ENCODE measurements around the gene SLC25A29.
A peak's percentile ranks its signal among the peaks of the same experiment; 100 is the strongest.
"Not testable (repeated sequence)": the region's sequence is repeated elsewhere in the genome, so short reads cannot be mapped to it uniquely, and the experiment has no call there.

SLC25A29 gene

GRCh38 chr14:100298551-100299237 is 7.5 kb downstream of the SLC25A29 start:
- Histone ChIP-seq H2BK5ac (ENCODE audit: low read depth, low read length, poor library complexity) (no peak overlapping the region), H3K4me1 (ENCODE audit: control insufficient read depth in 1 of 2, insufficient read depth in 2 of 2, low read length in 2 of 2) (no peaks in the 10 kb centered on the region), H3K23ac (ENCODE audit: low read length) (no peak overlapping the region), H2AFZ (ENCODE audit: insufficient read depth, low read length, poor library complexity) (no peak overlapping the region), H3K9ac (ENCODE audit: low read length) (no peak overlapping the region), H3K4ac (ENCODE audit: low read depth, low read length) (no peak overlapping the region), H4K12ac (ENCODE audit: low read depth, low read length) (no peak overlapping the region), H2BK12ac (ENCODE audit: low read length) (no peak overlapping the region), H2BK120ac (ENCODE audit: insufficient read depth, low read length, poor library complexity) (no peak overlapping the region), H2AK5ac (ENCODE audit: low read length) (no peak overlapping the region), H3K27ac (ENCODE audit: low read depth, low read length) (no peak overlapping the region), H3K4me2 (ENCODE audit: low read length) (no peak overlapping the region), H3K79me2 (ENCODE audit: control insufficient read depth, insufficient read depth, low read length, poor library complexity) (no peaks in the 10 kb centered on the region), H3K79me1 (ENCODE audit: low read length) (no peaks in the 10 kb centered on the region), H3K36me3 (ENCODE audit: control insufficient read depth in 1 of 2, insufficient read depth in 2 of 2, low read length in 2 of 2) (peaks cover 2 to 14% of the 10 kb centered on the region in 2 experiments), H3K27me3 (ENCODE audit: insufficient read depth, low read length) (no peaks in the 10 kb centered on the region), H3K9me3 (ENCODE audit: insufficient read depth, low read depth, low read length) (no peaks in the 10 kb centered on the region), H4K91ac (ENCODE audit: low read depth, low read length) (no peak overlapping the region), H4K8ac (ENCODE audit: low read depth, low read length) (no peak overlapping the region), H3K18ac (ENCODE audit: low read length) (no peak overlapping the region), H3K14ac (ENCODE audit: low read length) (no peak overlapping the region), H3K4me3 (ENCODE audit: low read depth, low read length) (no peak overlapping the region)
- DNase-seq = no peak
- no CpG with 5 or more reads among the region's 14 CpGs for WGBS (ENCODE audit: extremely low coverage, insufficient coverage, insufficient read length)

- no CpG with 5 or more reads among the region's 30 CpGs for WGBS (ENCODE audit: extremely low coverage, insufficient coverage, insufficient read length)
- Histone ChIP-seq H3K4me2 (ENCODE audit: low read length) (no peak overlapping the region), H3K79me1 (ENCODE audit: low read length) (no peaks in the 10 kb centered on the region), H3K14ac (ENCODE audit: low read length) (no peak overlapping the region), H2BK12ac (ENCODE audit: low read length) (no peak overlapping the region), H4K12ac (ENCODE audit: low read depth, low read length) (no peak overlapping the region), H3K9ac (ENCODE audit: low read length) (no peak overlapping the region), H4K8ac (ENCODE audit: low read depth, low read length) (no peak overlapping the region), H3K27me3 (ENCODE audit: insufficient read depth, low read length) (no peaks in the 10 kb centered on the region), H2BK5ac (ENCODE audit: low read depth, low read length, poor library complexity) (no peak overlapping the region), H3K4me1 (ENCODE audit: control insufficient read depth in 1 of 2, insufficient read depth in 2 of 2, low read length in 2 of 2) (no peaks in the 10 kb centered on the region), H3K18ac (ENCODE audit: low read length) (no peak overlapping the region), H3K27ac (ENCODE audit: low read depth, low read length) (no peak overlapping the region), H3K9me3 (ENCODE audit: insufficient read depth, low read depth, low read length) (no peaks in the 10 kb centered on the region), H2BK120ac (ENCODE audit: insufficient read depth, low read length, poor library complexity) (no peak overlapping the region), H2AFZ (ENCODE audit: insufficient read depth, low read length, poor library complexity) (no peak overlapping the region), H3K4ac (ENCODE audit: low read depth, low read length) (no peak overlapping the region), H3K23ac (ENCODE audit: low read length) (no peak overlapping the region), H4K91ac (ENCODE audit: low read depth, low read length) (no peak overlapping the region), H2AK5ac (ENCODE audit: low read length) (no peak overlapping the region), H3K36me3 (ENCODE audit: control insufficient read depth in 1 of 2, insufficient read depth in 2 of 2, low read length in 2 of 2) (peaks cover 6 to 19% of the 10 kb centered on the region in 2 experiments), H3K79me2 (ENCODE audit: control insufficient read depth, insufficient read depth, low read length, poor library complexity) (no peaks in the 10 kb centered on the region), H3K4me3 (ENCODE audit: low read depth, low read length) (no peak overlapping the region)
- DNase-seq = peak; percentile 15 to 35
Measured at GRCh38 chr14:100297320-100298300, 8.6 kb downstream of the SLC25A29 start.

- not testable (repeated sequence) for H2BK5ac ChIP-seq (ENCODE audit: low read depth, low read length, poor library complexity); H3K4me2 ChIP-seq (ENCODE audit: low read length); H3K9ac ChIP-seq (ENCODE audit: low read length); H2AFZ ChIP-seq (ENCODE audit: insufficient read depth, low read length, poor library complexity); H4K8ac ChIP-seq (ENCODE audit: low read depth, low read length); H2AK5ac ChIP-seq (ENCODE audit: low read length); H3K27me3 ChIP-seq (ENCODE audit: insufficient read depth, low read length); H3K4me3 ChIP-seq (ENCODE audit: low read depth, low read length); H3K18ac ChIP-seq (ENCODE audit: low read length); H3K23ac ChIP-seq (ENCODE audit: low read length); H3K79me2 ChIP-seq (ENCODE audit: control insufficient read depth, insufficient read depth, low read length, poor library complexity); H3K4me1 ChIP-seq (ENCODE audit: control insufficient read depth in 1 of 2, insufficient read depth in 2 of 2, low read length in 2 of 2); H2BK120ac ChIP-seq (ENCODE audit: insufficient read depth, low read length, poor library complexity); H3K27ac ChIP-seq (ENCODE audit: low read depth, low read length); H3K79me1 ChIP-seq (ENCODE audit: low read length); H2BK12ac ChIP-seq (ENCODE audit: low read length); H3K4ac ChIP-seq (ENCODE audit: low read depth, low read length); H3K9me3 ChIP-seq (ENCODE audit: insufficient read depth, low read depth, low read length); H4K12ac ChIP-seq (ENCODE audit: low read depth, low read length); DNase-seq; H3K14ac ChIP-seq (ENCODE audit: low read length); H4K91ac ChIP-seq (ENCODE audit: low read depth, low read length)
- peaks cover 15 to 27% of the 10 kb centered on the region in 2 experiments for H3K36me3 ChIP-seq (ENCODE audit: control insufficient read depth in 1 of 2, insufficient read depth in 2 of 2, low read length in 2 of 2)
- no CpG with 5 or more reads among the region's 11 CpGs for WGBS (ENCODE audit: extremely low coverage, insufficient coverage, insufficient read length)
Measured at GRCh38 chr14:100296729-100297128, 9.5 kb downstream of the SLC25A29 start.

GRCh38 chr14:100296106-100296651 is 10.1 kb downstream of the SLC25A29 start:
- H3K4me1 ChIP-seq (ENCODE audit: control insufficient read depth in 1 of 2, insufficient read depth in 2 of 2, low read length in 2 of 2) = no peaks in the 10 kb centered on the region
- no peak overlapping the region for H3K9ac ChIP-seq (ENCODE audit: low read length)
- DNase-seq = no peak
- H3K27me3 ChIP-seq (ENCODE audit: insufficient read depth, low read length) = no peaks in the 10 kb centered on the region
- H4K12ac ChIP-seq (ENCODE audit: low read depth, low read length) = no peak overlapping the region
- H3K79me1 ChIP-seq (ENCODE audit: low read length) = no peaks in the 10 kb centered on the region
- no peak overlapping the region for H2BK120ac ChIP-seq (ENCODE audit: insufficient read depth, low read length, poor library complexity)
- no peaks in the 10 kb centered on the region for H3K79me2 ChIP-seq (ENCODE audit: control insufficient read depth, insufficient read depth, low read length, poor library complexity)
- no peak overlapping the region for H2BK5ac ChIP-seq (ENCODE audit: low read depth, low read length, poor library complexity)
- H2AFZ ChIP-seq (ENCODE audit: insufficient read depth, low read length, poor library complexity) = no peak overlapping the region
- H2BK12ac ChIP-seq (ENCODE audit: low read length) = no peak overlapping the region
- WGBS (ENCODE audit: extremely low coverage, insufficient coverage, insufficient read length) = no CpG with 5 or more reads among the region's 9 CpGs
- H3K23ac ChIP-seq (ENCODE audit: low read length) = no peak overlapping the region
- H2AK5ac ChIP-seq (ENCODE audit: low read length) = no peak overlapping the region
- H3K4me3 ChIP-seq (ENCODE audit: low read depth, low read length) = no peak overlapping the region
- no peaks in the 10 kb centered on the region for H3K9me3 ChIP-seq (ENCODE audit: insufficient read depth, low read depth, low read length)
- no peak overlapping the region for H3K4me2 ChIP-seq (ENCODE audit: low read length)
- no peak overlapping the region for H3K27ac ChIP-seq (ENCODE audit: low read depth, low read length)
- H3K14ac ChIP-seq (ENCODE audit: low read length) = no peak overlapping the region
- H4K91ac ChIP-seq (ENCODE audit: low read depth, low read length) = no peak overlapping the region
- no peak overlapping the region for H3K18ac ChIP-seq (ENCODE audit: low read length)
- H3K36me3 ChIP-seq (ENCODE audit: control insufficient read depth in 1 of 2, insufficient read depth in 2 of 2, low read length in 2 of 2) = peaks cover 20 to 33% of the 10 kb centered on the region in 2 experiments
- H3K4ac ChIP-seq (ENCODE audit: low read depth, low read length) = no peak overlapping the region
- H4K8ac ChIP-seq (ENCODE audit: low read depth, low read length) = no peak overlapping the region

All from trophoblast cell (in vitro differentiated cells and primary cell).